HL-60 (cell line): ENCODE data around the gene ADRB1.

ENCODE experiments used
- DNase-seq, 2 experiments: peaks; one replicate each; pipeline ENCODE4 v3.0.0-alpha.2; 2010 to 2020; ENCODE audit warnings: low read depth in 1 of 2, low spot score in 1 of 2
- H3K27ac ChIP-seq: fragments of 250-450 bp; sonication (Bioruptor Pico); replicated peaks from 2 replicates; pipeline ENCODE4 v1.5.1; 2020; ENCODE audit warnings: mild to moderate bottlenecking, moderate library complexity
- H3K27me3 ChIP-seq: fragments of 250-450 bp; sonication (Bioruptor Pico); 2 replicates; pipeline ENCODE4 v1.5.1; 2021; ENCODE audit warnings: mild to moderate bottlenecking, moderate library complexity; ENCODE audit not compliant: insufficient read depth, poor library complexity, severe bottlenecking
- H3K4me3 ChIP-seq: replicated peaks from 2 replicates; pipeline ENCODE4 v1.5.1; 2011; ENCODE audit warnings: mild to moderate bottlenecking, control low read depth, low read length; ENCODE audit not compliant: insufficient read depth
- GABPA ChIP-seq: IDR thresholded peaks from 2 replicates; pipeline ENCODE4 v1.6.1; 2012; ENCODE audit warnings: low read depth
- POLR2AphosphoS5 ChIP-seq: IDR thresholded peaks from 2 replicates; pipeline ENCODE4 v1.6.1; 2012; ENCODE audit warnings: low read depth
- SPI1 ChIP-seq: IDR thresholded peaks from 2 replicates; pipeline ENCODE4 v1.6.1; 2012; ENCODE audit warnings: low read depth, mild to moderate bottlenecking, borderline replicate concordance
- TF ChIP-seq, protein P1 (sequence below): IDR thresholded peaks from 2 replicates; pipeline ENCODE4 v1.6.1; 2012; ENCODE audit warnings: low read depth; ENCODE audit not compliant: insufficient replicate concordance
- TF ChIP-seq, protein P2 (sequence below): IDR thresholded peaks from one replicate; pipeline ENCODE4 v1.5.1; 2011; ENCODE audit warnings: low read length, control low read depth, inconsistent platforms; ENCODE audit not compliant: insufficient read depth

The ADRB1 gene

DNA sequence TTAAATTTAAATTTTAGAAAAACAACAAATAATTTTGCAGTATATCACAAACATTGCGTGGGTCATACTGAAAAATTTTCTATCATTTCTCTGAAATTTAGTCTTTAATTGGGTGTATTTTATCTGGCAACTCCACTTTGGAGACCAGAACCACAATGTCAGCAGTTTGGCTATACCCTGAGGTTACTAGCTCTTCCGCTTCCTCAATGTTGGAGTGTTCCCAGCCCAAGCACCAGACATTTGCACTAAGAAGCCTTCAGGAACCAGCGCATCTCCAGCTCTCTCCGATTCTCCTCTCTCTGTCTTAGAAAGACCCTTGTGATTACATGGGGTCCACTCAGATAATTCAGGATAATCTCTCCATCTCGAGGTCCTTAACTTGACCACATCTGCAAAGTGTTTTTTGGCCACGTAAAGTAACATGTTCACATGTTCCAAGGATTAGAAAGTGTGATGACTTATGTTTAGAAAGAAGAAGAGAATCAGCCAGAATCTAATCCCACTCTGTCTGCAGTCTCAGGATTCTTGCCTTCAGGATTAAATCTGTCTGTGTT is 43.1 kb upstream of the ADRB1 start:
- H3K4me3 ChIP-seq, result no peak overlapping the region
- H3K27me3 ChIP-seq, result no peaks in the 10 kb centered on the region
- TF ChIP-seq, protein P1, sequence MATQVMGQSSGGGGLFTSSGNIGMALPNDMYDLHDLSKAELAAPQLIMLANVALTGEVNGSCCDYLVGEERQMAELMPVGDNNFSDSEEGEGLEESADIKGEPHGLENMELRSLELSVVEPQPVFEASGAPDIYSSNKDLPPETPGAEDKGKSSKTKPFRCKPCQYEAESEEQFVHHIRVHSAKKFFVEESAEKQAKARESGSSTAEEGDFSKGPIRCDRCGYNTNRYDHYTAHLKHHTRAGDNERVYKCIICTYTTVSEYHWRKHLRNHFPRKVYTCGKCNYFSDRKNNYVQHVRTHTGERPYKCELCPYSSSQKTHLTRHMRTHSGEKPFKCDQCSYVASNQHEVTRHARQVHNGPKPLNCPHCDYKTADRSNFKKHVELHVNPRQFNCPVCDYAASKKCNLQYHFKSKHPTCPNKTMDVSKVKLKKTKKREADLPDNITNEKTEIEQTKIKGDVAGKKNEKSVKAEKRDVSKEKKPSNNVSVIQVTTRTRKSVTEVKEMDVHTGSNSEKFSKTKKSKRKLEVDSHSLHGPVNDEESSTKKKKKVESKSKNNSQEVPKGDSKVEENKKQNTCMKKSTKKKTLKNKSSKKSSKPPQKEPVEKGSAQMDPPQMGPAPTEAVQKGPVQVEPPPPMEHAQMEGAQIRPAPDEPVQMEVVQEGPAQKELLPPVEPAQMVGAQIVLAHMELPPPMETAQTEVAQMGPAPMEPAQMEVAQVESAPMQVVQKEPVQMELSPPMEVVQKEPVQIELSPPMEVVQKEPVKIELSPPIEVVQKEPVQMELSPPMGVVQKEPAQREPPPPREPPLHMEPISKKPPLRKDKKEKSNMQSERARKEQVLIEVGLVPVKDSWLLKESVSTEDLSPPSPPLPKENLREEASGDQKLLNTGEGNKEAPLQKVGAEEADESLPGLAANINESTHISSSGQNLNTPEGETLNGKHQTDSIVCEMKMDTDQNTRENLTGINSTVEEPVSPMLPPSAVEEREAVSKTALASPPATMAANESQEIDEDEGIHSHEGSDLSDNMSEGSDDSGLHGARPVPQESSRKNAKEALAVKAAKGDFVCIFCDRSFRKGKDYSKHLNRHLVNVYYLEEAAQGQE, result no peak
- TF ChIP-seq SPI1 (no peak), GABPA (no peak), POLR2AphosphoS5 (no peak)
- TF ChIP-seq, protein P2, sequence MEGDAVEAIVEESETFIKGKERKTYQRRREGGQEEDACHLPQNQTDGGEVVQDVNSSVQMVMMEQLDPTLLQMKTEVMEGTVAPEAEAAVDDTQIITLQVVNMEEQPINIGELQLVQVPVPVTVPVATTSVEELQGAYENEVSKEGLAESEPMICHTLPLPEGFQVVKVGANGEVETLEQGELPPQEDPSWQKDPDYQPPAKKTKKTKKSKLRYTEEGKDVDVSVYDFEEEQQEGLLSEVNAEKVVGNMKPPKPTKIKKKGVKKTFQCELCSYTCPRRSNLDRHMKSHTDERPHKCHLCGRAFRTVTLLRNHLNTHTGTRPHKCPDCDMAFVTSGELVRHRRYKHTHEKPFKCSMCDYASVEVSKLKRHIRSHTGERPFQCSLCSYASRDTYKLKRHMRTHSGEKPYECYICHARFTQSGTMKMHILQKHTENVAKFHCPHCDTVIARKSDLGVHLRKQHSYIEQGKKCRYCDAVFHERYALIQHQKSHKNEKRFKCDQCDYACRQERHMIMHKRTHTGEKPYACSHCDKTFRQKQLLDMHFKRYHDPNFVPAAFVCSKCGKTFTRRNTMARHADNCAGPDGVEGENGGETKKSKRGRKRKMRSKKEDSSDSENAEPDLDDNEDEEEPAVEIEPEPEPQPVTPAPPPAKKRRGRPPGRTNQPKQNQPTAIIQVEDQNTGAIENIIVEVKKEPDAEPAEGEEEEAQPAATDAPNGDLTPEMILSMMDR, result no peak
- DNase-seq, result no peak
- no peak overlapping the region for H3K27ac ChIP-seq

DNA sequence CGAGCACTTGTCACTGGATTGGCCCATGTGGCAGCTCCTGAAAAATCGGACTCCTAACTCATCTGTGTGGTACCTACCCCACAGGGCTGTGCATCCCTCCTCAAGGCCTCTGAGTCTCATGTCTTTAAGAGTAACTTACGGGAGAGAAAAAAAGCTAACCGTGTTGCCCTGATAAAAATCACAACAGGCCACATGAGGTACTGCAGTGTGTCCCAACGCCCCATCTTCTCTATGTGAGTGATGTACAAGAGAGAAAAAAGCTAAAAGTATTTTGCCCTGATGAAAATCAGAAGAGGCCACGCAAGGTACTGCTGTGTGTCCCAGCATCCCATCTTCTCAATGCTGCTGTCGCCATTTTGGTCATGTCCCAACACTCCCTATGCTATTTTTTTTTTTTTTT is 41.2 kb upstream of the ADRB1 start:
- TF ChIP-seq POLR2AphosphoS5, result no peak
- no peak for TF ChIP-seq SPI1
- TF ChIP-seq, protein P1, result no peak
- TF ChIP-seq, protein P2, result no peak
- no peak for TF ChIP-seq GABPA
- no peaks in the 10 kb centered on the region for H3K27me3 ChIP-seq
- H3K4me3 ChIP-seq, result no peak overlapping the region
- H3K27ac ChIP-seq, result no peak overlapping the region
- no peak for DNase-seq

DNA sequence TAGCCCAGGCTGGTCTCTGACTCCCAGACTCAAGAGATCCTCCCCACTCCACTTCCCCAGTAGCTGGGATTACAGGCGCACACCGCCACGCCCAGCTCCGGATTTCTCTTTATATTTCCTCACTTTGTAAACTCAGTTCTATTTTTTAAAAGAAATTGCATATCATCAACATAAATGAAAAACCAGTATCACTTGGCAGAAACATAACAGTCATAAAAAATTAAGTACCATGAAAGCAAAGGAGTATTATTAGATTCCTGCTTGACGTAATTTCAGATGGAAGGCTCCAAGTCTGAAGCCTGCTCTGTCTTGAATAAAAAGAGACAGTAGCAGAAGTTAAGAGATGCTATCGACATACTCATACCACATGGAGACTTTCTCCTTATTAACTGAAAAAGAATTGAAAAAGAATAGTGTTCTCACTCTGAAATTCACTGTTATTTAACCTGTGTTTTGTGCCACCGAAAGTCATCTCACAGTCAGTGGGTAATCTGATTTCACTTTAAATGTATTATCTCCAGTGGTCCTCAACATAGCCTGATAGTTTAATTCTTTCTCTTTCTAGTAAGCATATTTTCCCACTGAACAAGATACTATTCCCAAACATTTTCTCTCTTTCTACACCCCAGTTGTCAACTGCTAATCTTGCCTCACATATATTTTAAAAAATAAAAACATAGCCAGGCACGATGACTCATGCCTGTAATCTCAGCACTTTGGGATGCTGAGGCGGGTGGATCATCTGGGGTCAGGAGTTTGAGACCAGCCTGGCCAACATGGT is 40.3 kb upstream of the ADRB1 start:
- TF ChIP-seq, protein P1, result no peak
- TF ChIP-seq, protein P2, result no peak
- TF ChIP-seq SPI1 (no peak), GABPA (no peak), POLR2AphosphoS5 (no peak)
- no peaks in the 10 kb centered on the region for H3K27me3 ChIP-seq
- DNase-seq, result no peak
- H3K27ac ChIP-seq, result no peak overlapping the region
- H3K4me3 ChIP-seq, result no peak overlapping the region
